Transverse colon (tissue), 4 donors: ENCODE results near the gene ESRRA.

Source experiments
- POLR2AphosphoS5 ChIP-seq, 3 donors: sonication (generic); formaldehyde crosslinking; IDR thresholded peaks; one replicate each; pipeline ENCODE4 v1.6.1; 2016; ENCODE audit warnings: antibody characterized with exemption in 3 of 3
- TF ChIP-seq, protein P1 (sequence below), 5 experiments: fragments of 200-600 bp in 3 of 5; fragments of 450-650 bp in 2 of 5; sonication (generic) in 3 of 5; IDR thresholded peaks; 1 replicate in 2 of 5; 2 replicates in 3 of 5; pipeline ENCODE4 v1.5.1; 2016 to 2017; ENCODE audit warnings: antibody characterized with exemption in 5 of 5, inconsistent platforms in 3 of 5, mild to moderate bottlenecking in 2 of 5, moderate library complexity in 1 of 5

DNA sequence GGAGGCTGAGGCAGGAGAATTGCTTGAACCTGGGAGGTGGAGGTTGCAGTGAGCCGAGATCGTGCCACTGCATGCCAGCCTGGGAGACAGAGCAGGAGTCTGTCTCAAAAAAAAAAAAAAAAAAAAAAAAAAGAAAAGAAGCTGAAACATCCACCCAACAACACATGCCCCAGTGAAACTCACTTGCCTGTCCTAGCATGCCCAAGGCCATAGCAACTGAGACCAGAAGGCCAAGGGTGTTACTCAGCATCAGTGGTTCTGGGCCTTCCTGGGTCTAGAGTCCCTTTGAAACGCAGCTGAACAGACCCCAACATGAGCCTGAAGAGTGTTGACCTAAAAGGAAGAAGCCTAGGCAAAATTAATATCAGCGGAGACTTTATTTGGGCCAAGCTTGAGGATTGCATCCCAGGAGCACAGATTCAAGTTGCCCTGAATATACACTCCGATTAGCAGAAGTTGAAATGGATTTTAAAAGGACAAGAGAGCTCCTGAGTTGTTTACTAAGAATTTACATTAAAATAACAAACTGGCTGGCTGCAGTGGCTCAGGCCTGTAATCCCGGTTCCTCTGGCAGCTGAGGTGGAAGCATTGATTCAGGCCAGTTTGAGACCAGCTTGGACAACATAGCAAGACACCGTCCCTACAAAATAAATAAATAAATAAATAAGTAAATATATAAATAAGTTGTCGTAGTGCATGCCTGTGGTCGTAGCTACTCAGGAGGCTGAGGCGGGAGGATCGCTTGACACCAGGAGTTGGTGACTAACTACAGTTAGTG, 19.6 kb downstream of the ESRRA start:
- TF ChIP-seq, protein P1, sequence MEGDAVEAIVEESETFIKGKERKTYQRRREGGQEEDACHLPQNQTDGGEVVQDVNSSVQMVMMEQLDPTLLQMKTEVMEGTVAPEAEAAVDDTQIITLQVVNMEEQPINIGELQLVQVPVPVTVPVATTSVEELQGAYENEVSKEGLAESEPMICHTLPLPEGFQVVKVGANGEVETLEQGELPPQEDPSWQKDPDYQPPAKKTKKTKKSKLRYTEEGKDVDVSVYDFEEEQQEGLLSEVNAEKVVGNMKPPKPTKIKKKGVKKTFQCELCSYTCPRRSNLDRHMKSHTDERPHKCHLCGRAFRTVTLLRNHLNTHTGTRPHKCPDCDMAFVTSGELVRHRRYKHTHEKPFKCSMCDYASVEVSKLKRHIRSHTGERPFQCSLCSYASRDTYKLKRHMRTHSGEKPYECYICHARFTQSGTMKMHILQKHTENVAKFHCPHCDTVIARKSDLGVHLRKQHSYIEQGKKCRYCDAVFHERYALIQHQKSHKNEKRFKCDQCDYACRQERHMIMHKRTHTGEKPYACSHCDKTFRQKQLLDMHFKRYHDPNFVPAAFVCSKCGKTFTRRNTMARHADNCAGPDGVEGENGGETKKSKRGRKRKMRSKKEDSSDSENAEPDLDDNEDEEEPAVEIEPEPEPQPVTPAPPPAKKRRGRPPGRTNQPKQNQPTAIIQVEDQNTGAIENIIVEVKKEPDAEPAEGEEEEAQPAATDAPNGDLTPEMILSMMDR (IDR thresholded peaks at IDR 0.05) = no peak
- TF ChIP-seq POLR2AphosphoS5 (IDR thresholded peaks at IDR 0.05) = no peak
